Measurements from ENCODE around the gene EFCAB9.

The EFCAB9 gene

GRCh38 chr5:172166030-172166826, 27.7 kb upstream of the EFCAB9 start:
- no peak for DNase-seq (ENCODE audit: low spot score)

GRCh38 chr5:172167895-172168294, 26.1 kb upstream of the EFCAB9 start:
- DNase-seq (ENCODE audit: low spot score) = no peak

GRCh38 chr5:172168311-172168710, 25.7 kb upstream of the EFCAB9 start:
- DNase-seq (ENCODE audit: low spot score) = no peak

- no peak for DNase-seq (ENCODE audit: low spot score)
Observed at GRCh38 chr5:172169216-172169615, 24.8 kb upstream of the EFCAB9 start.

- no peak for DNase-seq (ENCODE audit: low spot score)
Observed at GRCh38 chr5:172170251-172170701, 23.7 kb upstream of the EFCAB9 start.

DNA sequence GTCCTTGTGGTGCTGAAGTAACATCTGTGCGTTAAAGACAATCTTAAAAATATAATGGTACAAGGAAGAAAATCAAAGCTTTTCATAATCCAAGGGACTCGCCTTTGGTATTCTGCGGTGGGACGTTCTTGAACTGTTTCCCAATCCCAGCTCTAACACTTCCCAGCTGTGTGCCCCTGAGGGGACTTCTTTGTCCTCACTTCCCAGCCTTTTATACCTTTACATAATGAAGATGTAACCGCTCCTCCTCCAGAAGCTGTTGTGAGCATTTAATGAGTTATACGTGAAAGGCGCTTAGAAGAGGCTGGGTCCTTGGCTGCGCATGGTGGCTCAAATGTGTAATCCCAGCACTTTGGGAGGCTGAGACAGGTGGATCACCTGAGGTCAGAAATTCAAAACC, 22.9 kb upstream of the EFCAB9 start:
- no peak for DNase-seq (ENCODE audit: low spot score)

- no peak for DNase-seq (ENCODE audit: low spot score)
Observed at GRCh38 chr5:172172912-172173563, 20.9 kb upstream of the EFCAB9 start.

- DNase-seq (ENCODE audit: low spot score) = no peak
Observed at GRCh38 chr5:172173564-172174153, 20.3 kb upstream of the EFCAB9 start.

GRCh38 chr5:172175263-172175719, 18.7 kb upstream of the EFCAB9 start:
- no peak for DNase-seq (ENCODE audit: low spot score)

GRCh38 chr5:172177176-172177575, 16.8 kb upstream of the EFCAB9 start:
- no peak for DNase-seq (ENCODE audit: low spot score)

DNA sequence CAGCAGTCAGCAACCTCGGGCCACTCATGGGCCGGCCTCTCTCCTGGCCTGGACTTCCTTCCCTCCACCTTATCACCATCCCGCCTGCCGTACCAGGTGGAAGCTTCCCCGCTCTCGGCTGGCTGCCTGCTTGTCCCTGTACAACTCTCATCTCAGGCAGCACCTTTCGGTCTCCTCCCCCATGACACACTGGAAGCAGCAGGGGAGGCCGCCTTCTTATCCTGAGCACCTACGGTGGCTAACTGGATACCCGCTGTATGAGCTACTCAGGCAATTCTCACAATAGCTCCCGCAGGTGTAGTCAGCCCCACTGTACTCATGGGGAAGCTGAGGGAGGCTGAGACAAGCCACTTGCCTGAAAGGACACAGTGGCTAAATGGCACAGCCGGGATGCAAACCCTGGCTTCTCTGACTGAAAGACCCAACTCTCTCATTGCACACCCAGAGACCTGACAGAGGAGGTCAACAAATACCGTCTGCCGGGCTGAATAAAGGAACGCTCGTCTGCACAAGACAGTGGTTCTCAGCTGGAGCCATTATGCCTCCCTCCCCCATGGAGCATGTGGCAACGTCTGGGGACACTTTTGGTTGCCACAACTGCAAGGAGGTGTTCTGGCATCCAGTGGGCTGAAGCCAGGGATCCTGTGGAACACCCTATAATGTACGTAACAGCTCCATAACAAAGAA, 15.5 kb upstream of the EFCAB9 start:
- no peak for DNase-seq (ENCODE audit: low spot score)

DNA sequence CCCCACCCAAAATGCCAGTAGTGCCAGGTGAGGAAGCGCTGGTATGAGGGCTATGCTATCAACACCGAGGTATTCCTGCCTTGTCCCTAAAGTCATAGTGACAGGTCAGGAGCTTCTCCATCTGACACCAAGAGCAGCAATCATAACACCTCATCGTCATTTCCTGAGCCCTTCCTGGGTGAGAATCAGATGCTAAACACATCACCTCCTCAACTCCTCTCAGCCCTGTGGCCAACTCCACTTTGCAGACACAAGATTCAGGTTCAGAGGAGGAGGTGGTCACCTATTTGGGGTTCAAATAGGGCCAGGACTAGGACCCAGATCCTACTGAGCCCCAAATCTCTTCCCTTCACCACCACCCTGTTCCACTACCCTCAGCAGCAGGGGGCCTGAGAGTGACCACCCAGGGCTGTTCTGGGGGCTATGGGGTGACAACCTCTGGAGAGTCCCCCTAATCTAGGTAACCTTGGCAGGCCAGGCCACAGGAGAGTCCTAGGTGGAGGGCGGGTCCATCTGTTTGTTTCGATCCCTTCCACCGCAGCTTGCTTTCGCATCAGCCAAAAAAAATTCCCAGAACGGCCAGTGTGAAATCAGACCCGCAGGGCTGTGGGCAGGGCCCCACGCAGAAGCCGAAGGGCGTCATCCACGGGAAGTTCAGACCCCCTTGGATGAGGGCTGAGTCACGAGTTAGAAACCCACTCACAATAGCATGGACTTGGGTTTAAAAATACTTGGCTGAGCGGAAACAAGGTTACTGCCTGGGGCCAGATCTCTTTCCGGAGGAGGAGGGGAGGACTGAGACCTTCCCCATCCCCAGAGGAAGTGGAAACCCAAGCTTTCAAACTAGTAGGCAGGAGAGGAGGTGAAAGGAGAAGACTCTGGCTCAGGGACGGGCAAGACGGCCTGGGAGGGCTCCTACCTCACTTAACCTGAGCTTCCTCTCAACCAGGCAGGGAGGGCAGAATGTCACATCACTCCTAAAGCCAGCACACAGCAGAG, 14.7 kb upstream of the EFCAB9 start:
- no peak for DNase-seq (ENCODE audit: low spot score)

DNA sequence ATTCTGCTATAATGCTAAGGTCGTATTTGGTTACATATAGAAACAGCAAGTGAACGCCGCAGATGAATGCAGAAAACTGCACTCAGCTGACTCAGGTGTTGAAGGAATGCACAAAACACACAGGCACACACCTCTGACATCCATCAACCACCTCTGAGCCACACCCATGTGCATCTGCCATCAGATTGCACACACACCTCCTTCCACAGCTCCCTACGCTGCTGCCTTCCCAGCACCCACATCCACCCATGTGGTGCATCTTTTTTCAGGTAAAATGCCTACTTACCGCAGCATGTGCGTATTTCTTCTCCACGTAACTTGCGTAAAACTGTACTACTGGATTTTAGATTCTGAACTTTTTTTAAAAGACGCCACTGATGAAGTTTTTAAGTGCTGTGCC, 13.0 kb upstream of the EFCAB9 start:
- DNase-seq (ENCODE audit: low spot score) = no peak

DNA sequence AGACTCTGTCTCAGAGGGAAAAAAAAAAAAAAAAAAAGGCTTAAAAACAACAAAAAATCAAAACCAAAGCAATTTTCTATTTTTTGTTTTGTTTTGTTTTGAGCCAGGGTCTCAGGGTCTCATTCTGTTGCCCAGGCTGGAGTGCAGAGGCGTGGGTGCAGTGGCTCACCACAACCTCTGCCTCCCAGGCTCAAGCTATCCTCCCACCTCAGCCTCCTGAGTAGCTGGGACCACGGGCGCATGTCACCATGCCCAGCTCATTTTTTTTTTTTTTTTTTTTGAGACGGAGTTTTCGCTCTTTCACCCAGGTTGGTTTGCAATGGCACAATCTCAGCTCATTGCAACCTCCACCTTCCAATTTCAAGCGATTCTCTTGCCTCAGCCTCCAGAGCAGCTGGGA, 11.7 kb upstream of the EFCAB9 start:
- DNase-seq (ENCODE audit: low spot score) = no peak

- DNase-seq (ENCODE audit: low spot score) = no peak
Observed at GRCh38 chr5:172183881-172184280, 10.1 kb upstream of the EFCAB9 start.

- no peak for DNase-seq (ENCODE audit: low spot score)
Observed at GRCh38 chr5:172185096-172185461, 8.9 kb upstream of the EFCAB9 start.

DNA sequence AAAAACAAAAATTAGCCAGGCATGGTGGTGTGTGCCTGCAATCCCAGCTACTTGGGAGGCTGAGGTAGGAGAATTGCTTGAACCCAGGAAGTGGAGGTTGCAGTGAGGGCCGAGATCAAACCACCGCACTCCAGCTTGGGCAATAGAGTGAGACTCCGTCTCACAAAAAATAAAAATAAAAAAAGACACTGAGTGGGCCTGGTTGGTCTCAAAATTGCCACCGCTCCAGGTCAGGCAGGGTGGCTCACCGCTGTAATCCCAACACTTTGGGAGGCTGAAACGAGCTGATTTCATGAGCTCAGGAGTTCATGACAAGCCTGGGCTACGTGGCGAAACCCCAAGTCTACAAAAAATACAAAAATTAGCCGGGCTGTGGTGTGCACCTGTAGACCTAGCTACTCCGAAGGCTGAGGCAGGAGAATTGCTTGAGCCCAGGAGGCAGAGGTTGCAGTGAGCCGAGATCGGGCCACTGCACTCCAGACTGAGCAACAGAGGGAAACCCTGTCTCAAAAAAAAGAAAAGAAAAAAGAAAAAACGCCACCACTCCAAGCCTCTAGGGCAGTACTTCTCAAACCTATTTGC, 7.8 kb upstream of the EFCAB9 start:
- DNase-seq (ENCODE audit: low spot score) = no peak

DNA sequence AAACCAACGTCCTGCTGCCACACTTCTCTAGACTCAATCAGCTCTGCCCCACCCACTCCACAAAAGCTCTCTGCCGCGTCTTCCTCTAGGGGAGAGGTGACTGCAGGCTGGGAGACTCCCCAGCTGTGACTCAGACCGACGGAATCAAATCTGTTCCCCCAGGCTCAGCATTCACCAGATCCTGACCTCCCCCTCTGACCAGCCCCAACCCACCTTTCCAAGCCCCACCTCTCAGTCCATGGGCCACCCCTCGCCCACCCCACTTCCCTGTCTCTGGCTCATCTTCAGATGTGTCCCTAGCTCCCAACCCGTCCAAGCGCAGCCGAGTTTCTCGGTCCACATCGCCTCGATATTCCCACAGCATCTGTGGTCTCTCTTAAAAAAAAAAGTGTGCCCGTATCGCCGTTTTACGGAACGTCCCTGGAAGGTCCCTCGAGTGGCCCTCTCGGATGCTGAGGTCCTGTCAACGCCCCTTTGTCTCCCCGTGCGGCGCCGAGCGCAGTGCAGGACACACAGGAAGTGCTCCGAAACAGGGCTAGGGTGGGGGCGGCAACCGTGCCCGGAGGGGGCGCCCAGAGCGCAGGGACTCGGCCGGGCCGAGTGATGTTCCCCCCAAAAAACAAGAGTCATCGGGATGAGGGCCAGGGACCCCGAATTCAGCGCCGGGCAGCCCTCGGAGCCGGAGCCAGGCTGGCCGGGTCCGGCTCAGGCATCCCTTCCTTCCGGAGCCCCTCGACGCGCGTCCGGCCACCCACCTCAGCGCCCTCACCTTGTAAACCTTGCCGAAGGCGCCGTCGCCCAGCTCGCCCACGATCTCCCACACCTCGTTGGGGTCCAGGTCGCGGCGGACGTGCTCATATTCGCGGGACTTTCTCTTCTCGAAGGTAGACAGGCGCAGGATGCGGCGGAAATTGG, 6.6 kb upstream of the EFCAB9 start:
- DNase-seq (ENCODE audit: low spot score) = peak; percentile 86

DNA sequence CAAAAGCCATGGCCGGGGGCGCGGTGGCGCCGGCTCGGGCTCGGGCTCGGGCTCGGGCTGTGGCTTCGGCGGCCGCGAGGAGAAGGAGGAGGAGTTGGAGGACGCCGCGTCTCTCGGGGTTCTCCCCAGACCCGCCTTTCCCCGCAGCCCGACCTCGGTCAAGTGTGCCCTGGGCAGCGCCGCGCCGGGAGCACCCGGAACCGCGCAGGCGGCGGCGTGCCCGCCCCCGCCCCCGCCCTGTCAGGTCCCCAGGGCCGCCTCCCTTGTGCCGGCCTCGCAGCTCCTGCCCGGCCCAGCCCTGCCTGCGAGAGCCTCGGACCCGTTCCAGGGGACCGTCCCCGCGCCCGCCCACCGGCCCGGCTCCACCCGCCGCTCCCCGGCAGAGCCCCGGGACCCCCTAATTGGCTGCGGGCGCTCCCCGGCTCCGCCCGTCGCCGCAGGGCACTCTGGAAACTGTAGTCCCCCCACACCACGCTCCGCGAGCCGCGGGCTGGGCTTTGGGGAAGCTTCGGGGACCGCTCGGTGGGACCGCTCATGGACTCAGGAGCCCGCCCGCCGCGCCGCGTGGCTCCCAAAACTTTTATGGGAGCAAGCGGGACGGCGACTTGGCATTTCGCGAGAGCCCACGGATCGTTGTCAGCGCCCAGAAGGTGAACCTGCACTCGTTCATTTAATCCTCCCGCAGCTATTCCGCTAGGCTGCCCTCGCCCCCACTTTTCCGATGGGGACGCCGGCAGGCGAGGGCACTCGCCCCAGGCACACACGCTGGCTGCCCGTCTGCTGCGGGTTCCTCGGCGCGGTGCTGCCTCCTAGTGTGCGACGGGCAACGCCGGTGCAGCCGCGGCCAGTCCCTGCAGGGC, 5.7 kb upstream of the EFCAB9 start, which contains the start of gene STK10:
Gene STK10 (minus strand): TSS at position 192 of the 860 bp plus-strand sequence. CDS start 182 bp downstream, at position 10.
- DNase-seq (ENCODE audit: low spot score) = peak; percentile 90
